GM11168 (cell line): ENCODE results near the gene NANOGP8.
"Not testable (repeated sequence)": the region's sequence is repeated elsewhere in the genome, so short reads cannot be mapped to it uniquely, and the experiment has no call there.

Experiments used
- in situ Hi-C: fragments of 300-500 bp; cut with MboI; formaldehyde crosslinking; loops from one replicate; pipeline ENCODE4 v1.12.0; 2022; ENCODE audit warnings: low sequenced_read_pairs; ENCODE audit not compliant: unreplicated experiment

NANOGP8 gene

DNA sequence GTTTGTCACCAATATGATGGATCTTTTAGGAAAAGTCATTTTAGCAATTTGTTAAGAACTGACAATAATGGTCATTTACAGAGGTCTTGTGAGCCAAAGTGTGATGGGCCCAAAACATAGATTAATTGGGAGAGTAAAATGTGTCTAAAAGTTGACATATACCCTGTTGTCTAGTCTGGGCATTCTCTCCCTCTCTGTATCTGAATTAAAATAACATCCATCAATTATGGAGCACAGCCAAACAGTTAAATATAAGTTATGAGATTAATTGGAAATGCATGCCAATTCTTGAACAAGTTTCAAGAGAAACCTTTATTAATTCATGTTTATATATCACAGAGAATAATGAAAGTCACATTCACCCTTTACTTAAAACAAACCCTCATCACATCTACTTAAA is 13.6 kb upstream of the NANOGP8 start:
- in situ Hi-C loops, result no loop called here

DNA sequence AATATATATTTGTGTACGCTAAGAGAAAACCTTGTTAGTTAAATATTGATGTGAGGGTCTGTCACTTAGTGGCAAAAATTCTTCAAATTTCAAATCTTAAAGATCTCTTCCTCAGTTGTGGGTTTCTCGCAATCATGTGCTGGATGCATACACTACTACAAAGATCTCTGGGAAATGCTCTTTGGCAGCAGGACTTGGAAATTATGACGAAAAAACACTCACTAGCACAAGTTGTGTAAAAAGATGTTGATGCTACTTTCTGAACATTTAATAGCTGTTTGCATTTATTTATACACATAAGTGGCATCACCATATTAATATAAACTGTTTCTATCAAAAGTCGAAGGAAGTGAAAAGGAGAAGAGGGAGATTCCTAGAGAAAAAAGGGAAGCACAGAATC is 10.8 kb upstream of the NANOGP8 start:
- in situ Hi-C loops, result no loop called here

GRCh38 chr15:35092846-35093245 is 7.8 kb upstream of the NANOGP8 start:
- in situ Hi-C loops, result no loop called here

GRCh38 chr15:35092311-35092710 is 7.2 kb upstream of the NANOGP8 start:
- in situ Hi-C loops, result no loop called here

GRCh38 chr15:35090104-35090807 is 5.2 kb upstream of the NANOGP8 start:
- in situ Hi-C loops, result no loop called here

GRCh38 chr15:35089551-35089950 is 4.5 kb upstream of the NANOGP8 start:
- in situ Hi-C loops, result no loop called here

DNA sequence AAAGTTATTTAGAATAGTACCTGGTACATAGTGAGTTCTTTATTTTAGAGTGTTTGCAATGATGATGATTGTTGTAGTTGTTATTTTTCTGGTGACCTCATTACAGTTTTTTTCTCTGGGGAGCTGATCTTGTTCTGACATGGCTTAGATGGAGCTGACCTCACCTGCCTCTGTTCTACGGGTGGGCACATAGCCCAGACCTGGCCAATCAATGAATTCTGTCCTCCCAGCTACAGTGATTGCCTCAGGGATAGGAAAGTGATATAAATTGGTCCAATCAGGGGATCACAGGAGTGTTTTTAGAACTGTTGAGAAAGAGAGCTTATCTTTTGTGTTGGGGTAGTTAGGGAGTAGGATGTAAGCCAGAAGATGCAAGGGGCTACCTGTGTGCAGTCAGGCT is 3.2 kb upstream of the NANOGP8 start:
- in situ Hi-C loops, result no loop called here

GRCh38 chr15:35087759-35088158 is 2.7 kb upstream of the NANOGP8 start:
- in situ Hi-C loops, result no loop called here

- in situ Hi-C loops, result not testable (repeated sequence)
Measured at GRCh38 chr15:35082371-35083348, 2.4 kb downstream of the NANOGP8 start.

GRCh38 chr15:35081626-35082365 is 3.3 kb downstream of the NANOGP8 start:
- in situ Hi-C loops, result not testable (repeated sequence)

- in situ Hi-C loops, result no loop called here
Measured at GRCh38 chr15:35080226-35080625, 4.9 kb downstream of the NANOGP8 start.

DNA sequence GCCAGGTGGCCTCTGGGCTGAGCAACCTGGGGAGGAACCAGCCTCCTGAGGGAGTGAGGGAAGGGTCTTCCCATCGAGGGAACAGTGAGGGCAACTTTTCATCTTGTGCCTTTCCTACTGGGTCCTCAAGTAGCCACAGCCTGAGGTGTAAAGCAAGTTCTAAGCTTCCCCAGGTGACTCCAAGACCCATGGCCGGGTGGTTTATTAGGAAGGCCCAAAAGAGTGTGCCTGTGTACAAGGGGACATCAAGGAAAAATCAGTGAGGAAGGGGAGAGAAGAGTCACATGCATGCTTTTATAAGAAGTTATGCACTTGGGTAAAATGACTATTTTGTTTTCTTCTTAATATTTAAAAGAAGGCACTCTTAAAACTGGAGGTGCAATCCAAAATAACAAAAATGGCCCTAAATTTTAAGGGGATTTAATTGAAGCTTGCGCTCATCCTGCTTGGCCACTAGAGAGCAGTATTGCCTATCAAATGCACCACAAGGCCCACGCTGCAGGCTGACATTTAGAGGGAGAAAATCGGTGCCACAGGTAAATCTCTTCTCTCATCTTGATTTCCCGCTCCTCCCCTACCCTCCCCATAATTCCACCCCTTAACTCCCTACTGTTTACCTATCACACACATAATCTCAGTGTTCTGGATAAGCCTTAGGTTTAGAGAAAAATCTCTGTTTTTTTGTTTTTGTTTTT is 6.7 kb downstream of the NANOGP8 start:
- in situ Hi-C loops, result loop anchor here (10.0 kb wide), 1 partner anchor 206 kb away; no protein-coding TSS in a partner anchor

- in situ Hi-C loops, result loop anchor here (5.0 to 10.0 kb wide), 2 partner anchors 214 to 381 kb away; no protein-coding TSS in a partner anchor
Measured at GRCh38 chr15:35071106-35071505, 14.0 kb downstream of the NANOGP8 start.

DNA sequence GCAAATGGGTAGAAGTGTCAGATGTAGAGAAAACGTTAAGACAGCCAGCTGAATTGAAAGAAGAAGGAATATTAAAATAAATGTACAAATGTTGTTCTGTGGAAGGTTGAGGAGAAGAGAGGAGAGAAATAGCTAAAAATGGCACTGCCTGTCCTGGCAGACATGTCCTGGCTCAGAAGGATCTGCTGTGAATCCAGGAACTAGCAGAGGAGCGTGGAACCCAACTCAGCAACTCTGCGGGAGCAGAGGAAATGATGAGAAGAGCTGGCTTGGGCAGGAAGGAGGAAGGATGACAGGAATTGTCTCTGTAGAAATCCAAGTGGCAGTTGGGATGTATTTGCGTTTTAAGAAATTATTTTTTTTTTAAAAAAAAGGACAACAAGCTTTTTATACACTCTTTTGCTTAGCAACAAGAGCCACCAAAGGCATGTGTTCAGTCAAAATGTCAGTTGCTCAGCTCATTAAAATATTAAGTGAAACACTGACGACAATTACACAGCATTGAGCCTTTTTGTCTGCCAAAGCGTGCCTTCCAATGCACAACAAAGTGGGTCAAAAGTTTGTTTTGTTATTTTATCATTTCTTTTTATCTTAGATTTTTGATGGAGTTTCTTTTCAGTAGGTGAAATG is 16.1 kb downstream of the NANOGP8 start:
- in situ Hi-C loops, result no loop called here

DNA sequence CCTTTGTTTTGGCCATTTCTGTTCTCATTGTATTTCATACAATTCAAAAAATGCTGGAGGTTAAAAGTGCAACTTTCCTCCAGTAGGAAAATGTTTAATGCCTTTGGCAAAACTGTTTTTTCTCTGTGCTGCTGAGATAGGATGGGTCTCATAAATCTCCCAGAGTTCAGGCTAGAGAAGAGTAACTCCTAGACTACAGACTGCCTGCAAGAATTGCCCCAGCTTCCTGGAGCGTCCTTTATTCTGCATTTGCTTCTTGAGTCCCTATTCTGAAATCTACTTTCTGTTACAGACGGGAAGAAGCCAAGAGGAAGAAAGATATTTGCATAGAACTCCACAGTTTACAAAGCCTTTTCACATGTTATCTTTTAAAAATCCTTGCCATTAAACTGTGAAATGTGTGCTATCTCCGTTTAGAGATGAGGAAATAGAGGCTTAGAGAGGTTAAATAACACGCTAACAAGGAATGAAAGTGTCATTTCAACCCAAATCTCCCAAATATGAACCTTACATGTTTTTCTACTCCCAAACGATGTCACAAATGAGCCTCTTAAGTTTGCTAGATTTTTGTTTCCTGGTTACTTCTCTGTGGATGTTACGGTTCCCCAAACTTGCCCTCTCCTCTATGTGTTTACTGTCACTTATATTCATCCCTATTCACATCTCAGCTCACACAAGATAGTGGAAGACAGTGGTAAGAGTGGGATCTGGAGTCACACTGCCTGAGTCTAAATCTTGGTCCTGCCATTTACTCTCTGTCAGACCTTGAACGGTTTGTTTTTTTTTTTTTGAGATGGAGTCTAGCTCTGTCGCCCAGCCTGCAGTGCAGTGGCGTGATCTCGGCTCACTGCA is 17.4 kb downstream of the NANOGP8 start:
- in situ Hi-C loops, result no loop called here

DNA sequence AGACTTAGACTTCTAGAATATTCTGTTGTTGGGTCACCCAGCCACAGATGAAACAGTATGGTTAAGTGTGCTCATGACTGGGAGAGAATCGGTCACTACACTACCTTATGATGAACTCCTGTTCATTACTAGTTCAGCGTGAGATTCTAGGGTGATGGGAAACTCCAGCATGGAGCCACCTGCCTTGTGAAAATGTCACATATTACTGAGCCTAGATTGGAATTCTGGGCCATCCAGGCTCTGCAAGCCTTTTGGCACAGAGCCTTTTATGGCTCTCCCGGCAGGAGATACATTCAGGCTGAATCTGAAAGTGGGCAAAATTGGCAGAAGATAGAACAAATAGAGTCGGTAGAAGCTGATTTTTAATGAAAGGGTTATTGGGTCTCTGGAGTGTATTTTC is 19.0 kb downstream of the NANOGP8 start:
- in situ Hi-C loops, result no loop called here

GRCh38 chr15:35064576-35065190 is 20.4 kb downstream of the NANOGP8 start:
- in situ Hi-C loops, result no loop called here

GRCh38 chr15:35062738-35063099 is 22.4 kb downstream of the NANOGP8 start:
- in situ Hi-C loops, result no loop called here
